Esophagus muscularis mucosa (tissue), 4 donors: Measurements from ENCODE around the gene NMUR1.

ENCODE experiments used
- EP300 ChIP-seq: sonication (generic); formaldehyde crosslinking; IDR thresholded peaks from one replicate; pipeline ENCODE4 v1.6.1; 2017; ENCODE audit warnings: antibody characterized with exemption
- POLR2A ChIP-seq: fragments of 450-650 bp; IDR thresholded peaks from one replicate; pipeline ENCODE4 v1.6.1; 2017; ENCODE audit warnings: antibody characterized with exemption, moderate library complexity, mild to moderate bottlenecking, low read depth
- TF ChIP-seq, protein P1 (sequence below), 3 experiments: fragments of 200-600 bp in 2 of 3; fragments of 450-650 bp in 1 of 3; sonication (generic) in 2 of 3; IDR thresholded peaks; one replicate each; pipeline ENCODE4 v1.5.1; 2017 to 2019; ENCODE audit warnings: antibody characterized with exemption in 3 of 3, mild to moderate bottlenecking in 2 of 3, moderate library complexity in 1 of 3

DNA sequence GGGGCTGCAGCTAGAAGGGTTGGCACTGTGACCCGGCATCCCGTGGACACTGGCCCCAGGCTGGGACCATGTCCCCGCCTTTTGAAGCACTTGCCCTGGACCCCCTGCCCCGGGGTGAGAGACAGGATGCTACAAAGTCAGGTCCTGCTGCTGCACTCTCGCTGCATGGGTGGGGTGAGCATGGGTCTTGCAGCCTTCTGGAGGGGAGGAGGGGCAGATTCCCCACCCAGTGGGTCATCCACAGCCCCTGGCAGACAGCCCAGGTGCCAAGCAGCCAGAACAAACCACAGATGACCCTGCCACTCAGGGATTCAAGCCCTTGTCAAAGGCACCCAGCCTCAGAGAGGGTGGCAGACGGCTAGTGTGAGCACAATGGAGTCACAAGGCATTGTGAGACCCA is 5.7 kb upstream of the NMUR1 start:
- TF ChIP-seq, protein P1, sequence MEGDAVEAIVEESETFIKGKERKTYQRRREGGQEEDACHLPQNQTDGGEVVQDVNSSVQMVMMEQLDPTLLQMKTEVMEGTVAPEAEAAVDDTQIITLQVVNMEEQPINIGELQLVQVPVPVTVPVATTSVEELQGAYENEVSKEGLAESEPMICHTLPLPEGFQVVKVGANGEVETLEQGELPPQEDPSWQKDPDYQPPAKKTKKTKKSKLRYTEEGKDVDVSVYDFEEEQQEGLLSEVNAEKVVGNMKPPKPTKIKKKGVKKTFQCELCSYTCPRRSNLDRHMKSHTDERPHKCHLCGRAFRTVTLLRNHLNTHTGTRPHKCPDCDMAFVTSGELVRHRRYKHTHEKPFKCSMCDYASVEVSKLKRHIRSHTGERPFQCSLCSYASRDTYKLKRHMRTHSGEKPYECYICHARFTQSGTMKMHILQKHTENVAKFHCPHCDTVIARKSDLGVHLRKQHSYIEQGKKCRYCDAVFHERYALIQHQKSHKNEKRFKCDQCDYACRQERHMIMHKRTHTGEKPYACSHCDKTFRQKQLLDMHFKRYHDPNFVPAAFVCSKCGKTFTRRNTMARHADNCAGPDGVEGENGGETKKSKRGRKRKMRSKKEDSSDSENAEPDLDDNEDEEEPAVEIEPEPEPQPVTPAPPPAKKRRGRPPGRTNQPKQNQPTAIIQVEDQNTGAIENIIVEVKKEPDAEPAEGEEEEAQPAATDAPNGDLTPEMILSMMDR (IDR thresholded peaks at IDR 0.05), result no peak
- TF ChIP-seq EP300, result no peak
- no peak for TF ChIP-seq POLR2A
